NCI-H2081 (cell line): ENCODE results near the gene TECTA.

ENCODE experiments used
- DNase-seq, 2 experiments: peaks; one replicate each; lab custom pipeline; 2025; lab: John Stamatoyannopoulos, UW

TECTA gene, protein sequence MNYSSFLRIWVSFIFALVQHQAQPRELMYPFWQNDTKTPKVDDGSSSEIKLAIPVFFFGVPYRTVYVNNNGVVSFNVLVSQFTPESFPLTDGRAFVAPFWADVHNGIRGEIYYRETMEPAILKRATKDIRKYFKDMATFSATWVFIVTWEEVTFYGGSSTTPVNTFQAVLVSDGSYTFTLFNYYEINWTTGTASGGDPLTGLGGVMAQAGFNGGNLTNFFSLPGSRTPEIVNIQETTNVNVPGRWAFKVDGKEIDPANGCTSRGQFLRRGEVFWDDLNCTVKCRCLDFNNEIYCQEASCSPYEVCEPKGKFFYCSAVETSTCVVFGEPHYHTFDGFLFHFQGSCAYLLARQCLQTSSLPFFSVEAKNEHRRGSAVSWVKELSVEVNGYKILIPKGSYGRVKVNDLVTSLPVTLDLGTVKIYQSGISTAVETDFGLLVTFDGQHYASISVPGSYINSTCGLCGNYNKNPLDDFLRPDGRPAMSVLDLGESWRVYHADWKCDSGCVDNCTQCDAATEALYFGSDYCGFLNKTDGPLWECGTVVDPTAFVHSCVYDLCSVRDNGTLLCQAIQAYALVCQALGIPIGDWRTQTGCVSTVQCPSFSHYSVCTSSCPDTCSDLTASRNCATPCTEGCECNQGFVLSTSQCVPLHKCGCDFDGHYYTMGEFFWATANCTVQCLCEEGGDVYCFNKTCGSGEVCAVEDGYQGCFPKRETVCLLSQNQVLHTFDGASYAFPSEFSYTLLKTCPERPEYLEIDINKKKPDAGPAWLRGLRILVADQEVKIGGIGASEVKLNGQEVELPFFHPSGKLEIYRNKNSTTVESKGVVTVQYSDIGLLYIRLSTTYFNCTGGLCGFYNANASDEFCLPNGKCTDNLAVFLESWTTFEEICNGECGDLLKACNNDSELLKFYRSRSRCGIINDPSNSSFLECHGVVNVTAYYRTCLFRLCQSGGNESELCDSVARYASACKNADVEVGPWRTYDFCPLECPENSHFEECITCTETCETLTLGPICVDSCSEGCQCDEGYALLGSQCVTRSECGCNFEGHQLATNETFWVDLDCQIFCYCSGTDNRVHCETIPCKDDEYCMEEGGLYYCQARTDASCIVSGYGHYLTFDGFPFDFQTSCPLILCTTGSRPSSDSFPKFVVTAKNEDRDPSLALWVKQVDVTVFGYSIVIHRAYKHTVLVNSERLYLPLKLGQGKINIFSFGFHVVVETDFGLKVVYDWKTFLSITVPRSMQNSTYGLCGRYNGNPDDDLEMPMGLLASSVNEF (N-terminal part only)

DNA sequence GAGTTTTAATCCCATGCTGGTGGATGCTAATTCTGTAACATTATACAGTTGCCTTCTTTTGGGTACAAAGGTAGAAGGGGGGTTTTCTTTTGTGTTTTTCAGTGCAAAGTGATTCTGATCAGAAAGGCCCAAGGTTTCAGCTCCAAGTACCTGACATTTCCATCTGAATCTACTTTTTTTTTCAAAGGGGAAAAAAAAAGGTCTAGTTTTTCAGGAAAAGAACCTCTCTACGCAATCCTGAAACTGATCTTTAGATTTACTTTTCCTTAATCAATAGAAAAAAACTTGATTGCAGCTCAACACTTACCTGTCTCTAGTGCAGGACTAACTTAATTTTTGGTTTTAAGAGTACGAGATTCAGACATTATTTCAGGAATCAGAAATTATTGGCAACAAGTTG is at the start of gene TECTA:
TECTA (plus strand) TSS at position 301 of the 400 bp plus-strand sequence. CDS start 1,423 bp downstream, outside the sequence.
- DNase-seq: no peak

DNA sequence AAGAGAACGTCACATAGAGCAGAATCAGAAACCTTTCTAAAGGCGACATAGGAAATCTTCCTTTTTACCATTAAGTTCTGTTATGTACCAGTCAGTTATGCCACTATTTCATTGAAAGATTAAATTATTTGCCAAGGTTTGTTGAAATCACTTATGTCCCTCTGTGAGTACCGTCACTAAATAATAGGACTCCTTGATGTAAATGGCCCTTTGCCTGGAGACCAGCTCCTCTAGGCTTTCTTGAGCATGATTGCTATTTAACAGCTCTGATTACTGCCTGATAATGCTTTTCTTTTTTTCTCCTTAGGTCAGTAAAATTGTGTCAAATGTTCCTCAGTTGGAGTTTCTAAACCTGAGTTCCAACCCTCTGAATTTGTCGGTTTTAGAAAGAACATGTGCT is 47.8 kb upstream of the TECTA start:
- no peak for DNase-seq

- DNase-seq: no peak
Measured at GRCh38 chr11:121054266-121054665, 46.8 kb upstream of the TECTA start.

GRCh38 chr11:121055076-121055475 is 46.0 kb upstream of the TECTA start:
- no peak for DNase-seq

- DNase-seq: no peak
Measured at GRCh38 chr11:121057922-121058321, 43.1 kb upstream of the TECTA start.

GRCh38 chr11:121058941-121059340 is 42.1 kb upstream of the TECTA start:
- DNase-seq: no peak

DNA sequence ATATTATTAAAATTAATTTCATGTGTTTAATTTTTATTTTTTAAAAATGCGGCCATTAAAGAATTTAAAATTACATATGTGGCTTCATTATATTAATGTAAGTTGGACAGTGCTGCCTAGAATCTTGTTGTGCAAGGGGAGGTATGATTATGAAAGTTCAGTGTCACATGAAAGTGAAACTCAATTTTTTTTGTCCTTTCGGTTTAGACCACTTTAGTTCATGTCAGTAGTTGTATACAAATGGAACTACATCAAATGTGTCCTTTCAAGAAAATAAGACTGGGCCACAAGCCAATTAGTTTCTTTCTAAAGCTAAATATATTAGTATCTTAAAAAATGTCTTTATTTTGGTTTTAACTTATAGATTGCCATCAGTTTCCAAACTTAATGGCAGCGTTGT is 41.4 kb upstream of the TECTA start:
- DNase-seq: no peak

DNA sequence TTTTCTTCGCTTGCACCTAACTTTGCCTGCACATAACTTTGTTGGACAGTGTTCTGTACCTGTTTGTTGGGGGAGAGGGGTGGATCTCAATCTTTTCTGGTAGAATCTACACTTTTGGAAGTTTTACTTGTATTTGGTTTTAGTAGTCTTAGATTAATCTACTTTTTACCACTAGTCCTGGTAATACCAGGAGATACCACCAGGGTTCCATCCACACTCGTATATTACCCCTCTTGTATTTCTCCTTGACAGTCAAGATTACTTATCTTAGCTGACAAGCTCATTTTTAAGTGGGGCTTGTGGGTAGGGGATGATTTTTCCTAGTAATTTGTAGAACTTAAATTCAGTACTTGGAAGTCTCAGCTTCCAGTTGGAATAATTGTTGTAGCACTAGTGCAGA is 37.3 kb upstream of the TECTA start:
- no peak for DNase-seq

GRCh38 chr11:121066623-121067022 is 34.4 kb upstream of the TECTA start:
- DNase-seq: no peak

GRCh38 chr11:121067026-121067425 is 34.0 kb upstream of the TECTA start:
- no peak for DNase-seq

DNA sequence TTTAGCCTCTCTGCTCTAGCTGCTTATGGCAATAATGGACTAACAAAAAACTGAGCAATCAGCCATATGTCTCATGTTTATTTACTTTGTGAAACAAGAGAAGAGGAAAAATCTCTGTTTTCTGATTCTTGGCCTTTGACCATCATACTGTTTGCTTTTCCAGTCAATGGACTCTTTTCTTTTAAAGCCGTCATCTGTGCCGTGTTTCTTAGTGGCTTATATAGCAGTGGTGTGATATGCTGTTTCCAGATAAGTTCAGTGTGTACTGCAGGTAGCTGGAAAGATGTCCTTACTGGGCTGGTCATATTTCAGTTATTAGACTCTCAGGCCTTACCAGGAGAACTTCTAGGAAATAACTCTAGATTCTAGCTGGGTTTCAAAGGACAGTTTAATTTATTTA is 33.6 kb upstream of the TECTA start:
- peak; percentile 23 to 84 for DNase-seq

- no peak for DNase-seq
Measured at GRCh38 chr11:121067962-121068647, 32.9 kb upstream of the TECTA start.

- DNase-seq: no peak
Measured at GRCh38 chr11:121068787-121069186, 32.3 kb upstream of the TECTA start.

DNA sequence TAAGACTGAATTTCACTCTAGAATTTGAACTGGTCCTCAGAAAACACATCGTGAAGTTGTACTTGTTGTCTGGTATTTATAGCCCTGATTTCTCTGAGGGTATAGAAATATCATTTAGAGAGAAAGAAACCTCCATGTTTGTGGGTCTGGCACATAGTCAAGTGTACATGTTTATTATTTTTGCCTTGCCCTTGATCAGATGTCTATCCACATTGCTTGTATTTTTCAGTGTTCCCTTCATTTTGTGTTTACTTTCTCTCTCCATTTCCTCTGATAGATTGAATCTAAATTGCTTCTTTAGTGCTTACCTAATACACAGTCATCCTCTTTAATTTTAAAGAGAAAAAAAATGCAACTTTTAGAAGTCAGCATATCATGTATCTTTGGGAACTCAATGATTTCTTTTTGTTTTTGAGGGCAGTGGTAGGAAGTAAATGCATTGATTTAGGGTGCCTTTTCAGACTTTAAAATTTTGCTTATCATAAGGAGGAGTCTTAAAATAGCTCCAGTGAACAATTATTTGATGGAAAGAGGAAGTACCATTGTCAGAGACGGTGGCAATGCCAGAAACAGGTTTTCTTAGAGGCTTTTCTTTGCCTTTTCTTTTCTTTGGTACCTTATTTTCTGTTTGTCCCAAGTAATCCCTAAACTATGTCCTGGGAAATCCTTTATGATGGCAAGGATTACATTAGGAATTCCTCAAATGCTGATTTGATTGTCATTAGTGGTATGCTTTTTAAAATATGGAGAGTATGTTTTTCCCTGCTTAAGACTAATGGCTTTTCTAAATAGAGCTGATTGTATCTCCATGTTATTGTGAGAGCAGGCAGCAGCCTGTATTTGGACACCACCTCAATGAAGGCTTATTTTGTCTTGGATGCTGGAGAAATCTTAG is 29.8 kb upstream of the TECTA start:
- DNase-seq: no peak

GRCh38 chr11:121071846-121072450 is 29.1 kb upstream of the TECTA start:
- no peak for DNase-seq

- no peak for DNase-seq
Measured at GRCh38 chr11:121081321-121081720, 19.7 kb upstream of the TECTA start.

- no peak for DNase-seq
Measured at GRCh38 chr11:121082219-121082618, 18.8 kb upstream of the TECTA start.

GRCh38 chr11:121082670-121083069 is 18.4 kb upstream of the TECTA start:
- DNase-seq: no peak

- no peak for DNase-seq
Measured at GRCh38 chr11:121086866-121087265, 14.2 kb upstream of the TECTA start.

GRCh38 chr11:121089566-121089965 is 11.5 kb upstream of the TECTA start:
- no peak for DNase-seq
